AG10803 (cell line): ENCODE measurements around the gene MAGI1.

Experiments
- DNase-seq: peaks from one replicate; pipeline ENCODE4 v3.0.0; 2010; ENCODE audit warnings: low read depth
- H3K4me3 ChIP-seq: 2 replicates; pipeline ENCODE4 v1.5.1; 2011; ENCODE audit warnings: mild to moderate bottlenecking, low read length, control low read depth
- CTCF ChIP-seq: conservative IDR thresholded peaks from 2 replicates; pipeline ENCODE4 v1.5.1; 2011; ENCODE audit warnings: mild to moderate bottlenecking, low read length, control low read depth, inconsistent platforms

Gene MAGI1

GRCh38 chr3:65588884-65589283 is 449.8 kb downstream of the MAGI1 start:
- H3K4me3 ChIP-seq, result no peak overlapping the region
- DNase-seq, result no peak
- no peak for TF ChIP-seq CTCF

GRCh38 chr3:65587650-65588439 is 450.9 kb downstream of the MAGI1 start:
- no peak overlapping the region for H3K4me3 ChIP-seq
- DNase-seq, result no peak
- no peak for TF ChIP-seq CTCF

GRCh38 chr3:65584913-65585312 is 453.8 kb downstream of the MAGI1 start:
- no peak for TF ChIP-seq CTCF
- H3K4me3 ChIP-seq, result no peak overlapping the region
- no peak for DNase-seq

GRCh38 chr3:65584002-65584401 is 454.7 kb downstream of the MAGI1 start:
- TF ChIP-seq CTCF, result no peak
- no peak overlapping the region for H3K4me3 ChIP-seq
- no peak for DNase-seq

GRCh38 chr3:65583188-65583587 is 455.5 kb downstream of the MAGI1 start:
- TF ChIP-seq CTCF, result no peak
- no peak overlapping the region for H3K4me3 ChIP-seq
- peak; percentile 25 for DNase-seq

- H3K4me3 ChIP-seq, result no peak overlapping the region
- no peak for TF ChIP-seq CTCF
- DNase-seq, result peak; percentile 14
Measured at GRCh38 chr3:65582012-65582717, 456.6 kb downstream of the MAGI1 start.

- TF ChIP-seq CTCF, result no peak
- H3K4me3 ChIP-seq, result no peak overlapping the region
- DNase-seq, result no peak
Measured at GRCh38 chr3:65581313-65581712, 457.4 kb downstream of the MAGI1 start.
